Measurements from ENCODE around the gene PINLYP. TPM values are rescaled to one million over a fixed set of nuclear protein-coding genes. Genes with fewer than 3 reads are reported as not detected.

PINLYP gene
- total and polyA plus RNA-seq, 2 donors from 2014 or later = 14.8 to 41.8 TPM

DNA sequence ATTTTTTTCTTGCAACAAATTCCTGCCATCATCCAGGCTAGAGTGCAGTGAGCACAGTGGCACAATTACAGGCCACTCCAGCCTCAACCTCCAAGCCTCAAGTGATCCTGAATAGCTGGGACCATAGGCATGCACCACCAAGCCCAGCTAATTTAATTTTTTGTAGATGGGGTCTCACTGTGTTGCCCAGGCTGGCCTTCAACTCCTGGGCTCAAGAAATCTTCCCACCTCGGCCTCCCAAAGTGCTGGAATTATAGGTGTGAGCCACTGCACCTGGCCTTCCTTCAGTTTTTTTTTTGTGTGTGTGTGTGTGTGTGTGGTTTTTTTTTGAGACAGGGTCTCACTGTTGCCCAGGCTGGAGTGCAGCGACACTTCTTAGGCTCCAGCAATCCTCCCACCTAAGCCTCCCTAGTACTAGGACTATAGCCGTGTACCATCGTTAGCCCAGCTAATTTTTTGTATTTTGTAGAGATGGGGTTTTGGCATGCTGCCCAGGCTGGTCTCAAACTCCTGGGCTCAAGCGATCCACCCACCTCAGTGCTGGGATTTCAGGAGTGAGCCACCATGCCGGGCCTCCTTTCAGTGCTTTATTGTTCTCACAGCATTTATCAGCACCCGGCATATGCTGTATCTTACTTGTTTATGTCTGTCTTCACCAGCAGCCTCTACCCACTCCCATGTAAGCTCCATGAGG lies 30.4 kb downstream of the PINLYP start:
- H3K36me3 ChIP-seq (ENCODE audit: control insufficient read depth in 2 of 3, insufficient read depth in 3 of 3, low read length in 3 of 3) = peaks cover 4 to 14% (median 6%) of the 10 kb centered on the region in 3 donors
- DNase-seq (no peak), FAIRE-seq (no peak)
- no peak overlapping the region for H3K4me3 ChIP-seq (ENCODE audit: low read length in 3 of 3)
- no peaks in the 10 kb centered on the region for H3K4me1 ChIP-seq (ENCODE audit: control insufficient read depth in 2 of 3, insufficient read depth in 2 of 3, low read depth in 1 of 3, low read length in 3 of 3)
- TF ChIP-seq, protein P1, sequence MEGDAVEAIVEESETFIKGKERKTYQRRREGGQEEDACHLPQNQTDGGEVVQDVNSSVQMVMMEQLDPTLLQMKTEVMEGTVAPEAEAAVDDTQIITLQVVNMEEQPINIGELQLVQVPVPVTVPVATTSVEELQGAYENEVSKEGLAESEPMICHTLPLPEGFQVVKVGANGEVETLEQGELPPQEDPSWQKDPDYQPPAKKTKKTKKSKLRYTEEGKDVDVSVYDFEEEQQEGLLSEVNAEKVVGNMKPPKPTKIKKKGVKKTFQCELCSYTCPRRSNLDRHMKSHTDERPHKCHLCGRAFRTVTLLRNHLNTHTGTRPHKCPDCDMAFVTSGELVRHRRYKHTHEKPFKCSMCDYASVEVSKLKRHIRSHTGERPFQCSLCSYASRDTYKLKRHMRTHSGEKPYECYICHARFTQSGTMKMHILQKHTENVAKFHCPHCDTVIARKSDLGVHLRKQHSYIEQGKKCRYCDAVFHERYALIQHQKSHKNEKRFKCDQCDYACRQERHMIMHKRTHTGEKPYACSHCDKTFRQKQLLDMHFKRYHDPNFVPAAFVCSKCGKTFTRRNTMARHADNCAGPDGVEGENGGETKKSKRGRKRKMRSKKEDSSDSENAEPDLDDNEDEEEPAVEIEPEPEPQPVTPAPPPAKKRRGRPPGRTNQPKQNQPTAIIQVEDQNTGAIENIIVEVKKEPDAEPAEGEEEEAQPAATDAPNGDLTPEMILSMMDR (IDR thresholded peaks at IDR 0.05; ENCODE audit: borderline replicate concordance, extremely low read depth, insufficient read depth) = no peak
- H3K27me3 ChIP-seq (ENCODE audit: control insufficient read depth, insufficient read depth, low read length) = no peaks in the 10 kb centered on the region
- no peak overlapping the region for H3K9ac ChIP-seq (ENCODE audit: low read length in 3 of 3)
- intact Hi-C loops (cut with DNase I) = no loop called here
- no peak overlapping the region for H3K27ac ChIP-seq (ENCODE audit: low read depth in 2 of 2, low read length in 2 of 2)
- no peaks in the 10 kb centered on the region for H3K9me3 ChIP-seq (ENCODE audit: control insufficient read depth in 2 of 3, insufficient read depth in 1 of 3, low read length in 3 of 3)

DNA sequence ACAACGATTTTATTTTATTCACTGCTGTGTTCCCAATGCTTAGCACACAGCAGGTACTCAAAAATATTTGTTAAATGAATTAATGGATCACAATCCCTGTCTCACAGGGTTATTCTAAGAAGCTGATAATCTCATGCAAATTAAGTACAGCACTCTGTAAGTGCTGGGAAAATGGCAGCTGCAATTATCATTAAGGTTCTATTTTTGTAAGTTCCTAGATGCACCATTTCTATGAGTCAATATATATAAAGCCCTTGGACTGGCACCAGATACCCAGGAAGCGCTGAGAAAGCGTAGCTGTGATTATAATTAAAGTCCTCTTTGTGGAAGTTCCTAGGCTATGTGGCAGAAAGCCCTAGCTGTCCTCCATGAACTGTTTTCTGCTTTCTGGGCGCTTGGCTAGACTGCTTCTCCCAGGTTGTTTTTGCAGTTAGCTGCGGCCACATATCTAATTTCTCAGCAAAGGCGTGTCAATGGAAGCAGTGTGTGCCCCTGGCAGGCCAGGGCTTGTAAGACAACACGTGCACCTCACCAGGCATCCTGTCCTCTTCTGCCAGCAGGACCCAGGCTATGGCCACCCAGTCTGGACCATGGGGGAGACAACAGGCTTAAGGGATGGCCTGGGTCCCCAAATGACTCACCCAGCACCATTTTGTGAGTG lies 31.1 kb downstream of the PINLYP start:
- TF ChIP-seq, protein P1 (IDR thresholded peaks at IDR 0.05; ENCODE audit: borderline replicate concordance, extremely low read depth, insufficient read depth) = no peak
- no peaks in the 10 kb centered on the region for H3K4me1 ChIP-seq (ENCODE audit: control insufficient read depth in 2 of 3, insufficient read depth in 2 of 3, low read depth in 1 of 3, low read length in 3 of 3)
- H3K9me3 ChIP-seq (ENCODE audit: control insufficient read depth in 2 of 3, insufficient read depth in 1 of 3, low read length in 3 of 3) = no peaks in the 10 kb centered on the region
- H3K27ac ChIP-seq (ENCODE audit: low read depth in 2 of 2, low read length in 2 of 2) = no peak overlapping the region
- no peak for DNase-seq
- intact Hi-C loops (cut with DNase I) = no loop called here
- no peak for FAIRE-seq
- peaks cover 4 to 16% (median 4%) of the 10 kb centered on the region in 3 donors for H3K36me3 ChIP-seq (ENCODE audit: control insufficient read depth in 2 of 3, insufficient read depth in 3 of 3, low read length in 3 of 3)
- no peak overlapping the region for H3K9ac ChIP-seq (ENCODE audit: low read length in 3 of 3)
- H3K27me3 ChIP-seq (ENCODE audit: control insufficient read depth, insufficient read depth, low read length) = no peaks in the 10 kb centered on the region
- H3K4me3 ChIP-seq (ENCODE audit: low read length in 3 of 3) = no peak overlapping the region

DNA sequence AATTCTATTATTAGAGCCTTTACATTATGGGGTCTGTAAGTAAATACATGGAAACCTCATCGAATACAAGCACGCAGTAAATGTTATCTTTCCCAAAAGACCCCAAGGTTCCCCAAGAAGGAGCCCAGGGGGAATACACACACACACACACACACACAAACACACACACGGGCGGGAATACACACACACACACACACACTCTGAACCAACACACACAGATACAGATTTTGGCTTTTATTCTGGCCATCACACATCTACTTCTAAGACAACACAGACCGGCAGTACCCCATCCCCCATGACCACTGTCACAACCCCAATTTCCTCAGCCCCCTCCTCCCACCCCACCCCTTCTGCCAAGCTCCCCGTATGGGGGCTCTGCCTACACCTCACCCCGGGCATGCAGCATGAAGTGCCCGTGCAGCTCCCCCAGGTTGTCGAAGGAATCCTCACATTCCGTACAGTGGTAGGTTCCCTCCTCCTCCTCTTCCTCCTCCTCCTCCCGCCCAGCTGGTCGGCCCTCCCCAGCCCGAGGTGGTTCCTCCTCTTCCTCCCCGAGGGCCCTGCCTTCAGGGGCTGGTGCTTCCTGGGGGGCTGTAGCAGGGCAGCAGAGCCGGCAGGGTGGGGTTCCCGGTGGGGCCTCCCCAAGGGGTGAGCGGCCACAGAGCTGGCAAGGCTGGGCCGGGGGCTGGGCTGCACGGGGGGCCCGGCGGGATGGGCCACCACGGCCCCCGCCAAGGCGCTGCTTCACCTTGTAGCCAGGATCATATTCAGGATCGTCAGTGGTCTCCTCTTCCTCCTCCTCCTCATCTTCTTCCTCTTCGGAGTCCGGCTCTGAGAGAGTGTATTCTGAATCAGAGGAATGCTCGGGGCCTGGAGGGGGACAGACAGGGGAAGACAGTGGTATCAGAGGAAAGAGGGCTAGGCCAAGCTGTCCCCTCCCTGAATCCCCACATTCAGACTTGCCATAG lies 31.9 kb downstream of the PINLYP start:
- Histone ChIP-seq H3K4me3 (ENCODE audit: low read length in 3 of 3) (no peak overlapping the region), H3K4me1 (ENCODE audit: control insufficient read depth in 2 of 3, insufficient read depth in 2 of 3, low read depth in 1 of 3, low read length in 3 of 3) (no peaks in the 10 kb centered on the region), H3K36me3 (ENCODE audit: control insufficient read depth in 2 of 3, insufficient read depth in 3 of 3, low read length in 3 of 3) (peaks cover 4 to 23% (median 6%) of the 10 kb centered on the region in 3 donors), H3K27me3 (ENCODE audit: control insufficient read depth, insufficient read depth, low read length) (no peaks in the 10 kb centered on the region), H3K9me3 (ENCODE audit: control insufficient read depth in 2 of 3, insufficient read depth in 1 of 3, low read length in 3 of 3) (no peaks in the 10 kb centered on the region), H3K27ac (ENCODE audit: low read depth in 2 of 2, low read length in 2 of 2) (no peak overlapping the region), H3K9ac (ENCODE audit: low read length in 3 of 3) (no peak overlapping the region)
- TF ChIP-seq, protein P1 (IDR thresholded peaks at IDR 0.05; ENCODE audit: borderline replicate concordance, extremely low read depth, insufficient read depth) = no peak
- FAIRE-seq (no peak), DNase-seq (peak in 1 of 5 donors; percentile 78)
- intact Hi-C loops (cut with DNase I) = no loop called here

All from kidney (tissue), 14 donors.